Measurements from ENCODE around the gene RNF10. TPM values are rescaled to one million over a fixed set of nuclear protein-coding genes. Genes with fewer than 3 reads are reported as not detected.
"Not testable (repeated sequence)": the region's sequence is repeated elsewhere in the genome, so short reads cannot be mapped to it uniquely, and the experiment has no call there.

The RNF10 gene
- total RNA-seq, 1 experiment from 2014 or later = 79.7 TPM

DNA sequence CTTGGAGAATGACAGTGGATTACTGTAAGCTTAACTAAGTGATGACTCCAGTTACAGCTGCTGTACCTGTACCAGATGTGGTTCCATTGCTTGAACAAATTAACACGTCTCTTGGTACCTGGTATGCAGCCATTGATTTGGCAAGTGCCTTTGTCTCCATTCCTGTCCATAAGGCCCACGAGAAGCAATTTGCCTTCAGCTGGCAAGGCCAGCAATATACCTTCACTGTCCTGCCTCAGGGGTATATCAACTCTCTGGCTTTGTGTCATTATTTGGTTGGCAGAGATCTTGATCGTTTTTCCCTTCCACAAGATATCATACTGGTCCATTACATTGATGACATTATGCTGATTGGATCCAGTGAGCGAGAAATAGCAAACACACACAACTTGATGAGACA lies 76.4 kb downstream of the RNF10 start:
- H4K20me1 ChIP-seq (ENCODE audit: low read length) = no peaks in the 10 kb centered on the region
- ATAC-seq (no peak), DNase-seq (no peak)
- H3K4me2 ChIP-seq (ENCODE audit: low read length) = no peak overlapping the region
- H3K9me3 ChIP-seq (ENCODE audit: low read length) = no peaks in the 10 kb centered on the region
- no TSS peak for BruUV-seq (replicated peaks)
- no peaks in the 10 kb centered on the region for H3F3A ChIP-seq (ENCODE audit: low read length, unreplicated experiment)
- no peak overlapping the region for H3K27ac ChIP-seq (ENCODE audit: low read length)
- H3K4me1 ChIP-seq (ENCODE audit: insufficient read depth, low read length) = no peaks in the 10 kb centered on the region
- no peaks in the 10 kb centered on the region for H3K9me2 ChIP-seq (replicated peaks; ENCODE audit: low read length)
- no peaks in the 10 kb centered on the region for H3K36me3 ChIP-seq (ENCODE audit: low read depth, low read length)
- no peak overlapping the region for H3K9ac ChIP-seq (ENCODE audit: low read length)
- no peak overlapping the region for H3K4me3 ChIP-seq (ENCODE audit: low read length)
- ChIA-PET CTCF (no interaction called here), POLR2A (ENCODE audit: unreplicated experiment) (no interaction called here)
- H2AFZ ChIP-seq (ENCODE audit: low read length) = no peak overlapping the region
- no peaks in the 10 kb centered on the region for H3K79me2 ChIP-seq (ENCODE audit: low read length)
- peaks cover 8% of the 10 kb centered on the region; the same call in 1 of the 2 replicates for H3K27me3 ChIP-seq (ENCODE audit: low read length)
- TF ChIP-seq CTCF (conservative IDR thresholded peaks at IDR 0.05; ENCODE audit: low read depth, low read length) = no peak
- TF ChIP-seq EZH2phosphoT487 (IDR thresholded peaks at IDR 0.05; ENCODE audit: borderline replicate concordance, low read length) = no peak
- TF ChIP-seq EZH2 (IDR thresholded peaks at IDR 0.05; ENCODE audit: low read length, unreplicated experiment) = no peak
- intact Hi-C loops (cut with micrococcal nuclease) = no loop called here

DNA sequence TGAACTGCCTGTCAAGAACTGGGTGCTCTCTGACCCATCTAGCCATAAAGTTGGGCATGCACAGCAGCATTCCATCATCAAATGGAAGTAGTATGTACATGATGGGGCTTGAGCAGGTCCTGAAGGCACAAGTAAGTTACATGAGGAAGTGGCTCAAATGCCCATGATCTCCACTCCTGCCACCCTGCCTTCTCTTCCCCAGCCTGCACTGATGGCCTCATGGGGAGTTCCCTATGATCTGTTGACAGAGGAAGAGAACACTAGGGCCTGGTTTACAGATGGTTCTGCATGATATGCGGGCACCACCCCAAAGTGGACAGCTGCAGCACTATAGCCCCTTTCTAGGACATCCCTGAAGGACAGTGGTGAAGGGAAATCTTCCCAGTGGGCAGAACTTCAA lies 77.4 kb downstream of the RNF10 start:
- H3K4me3 ChIP-seq (ENCODE audit: low read length); BruUV-seq (replicated peaks); H3K4me2 ChIP-seq (ENCODE audit: low read length); H4K20me1 ChIP-seq (ENCODE audit: low read length); H3K9ac ChIP-seq (ENCODE audit: low read length); H3K27me3 ChIP-seq (ENCODE audit: low read length); CTCF ChIA-PET; POLR2A ChIA-PET (ENCODE audit: unreplicated experiment); DNase-seq; H3K36me3 ChIP-seq (ENCODE audit: low read depth, low read length); H3K9me2 ChIP-seq (replicated peaks; ENCODE audit: low read length); H3F3A ChIP-seq (ENCODE audit: low read length, unreplicated experiment); H3K4me1 ChIP-seq (ENCODE audit: insufficient read depth, low read length); H3K9me3 ChIP-seq (ENCODE audit: low read length); ATAC-seq; H3K79me2 ChIP-seq (ENCODE audit: low read length); intact Hi-C loops (cut with micrococcal nuclease); H2AFZ ChIP-seq (ENCODE audit: low read length); H3K27ac ChIP-seq (ENCODE audit: low read length): not testable (repeated sequence)

DNA sequence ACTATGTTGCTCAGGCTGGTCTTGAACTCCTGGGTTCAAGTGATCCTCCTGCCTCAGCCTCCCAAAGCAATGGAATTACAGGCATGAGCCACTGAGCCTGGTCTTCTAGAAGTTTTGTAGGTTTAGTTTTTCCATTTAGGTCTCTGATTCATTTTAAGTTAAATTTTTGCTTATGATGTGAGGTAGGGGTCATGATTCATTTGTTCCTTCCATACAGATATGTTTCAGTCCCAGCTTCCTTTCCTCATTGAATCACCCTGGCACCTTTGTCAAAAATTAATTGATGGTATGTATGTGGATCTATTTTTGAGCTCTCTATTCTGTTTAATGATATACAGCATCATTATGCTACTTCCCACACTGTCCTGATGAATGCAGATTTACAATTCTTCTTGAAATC lies 80.7 kb downstream of the RNF10 start:
- POLR2A ChIA-PET (ENCODE audit: unreplicated experiment) = no interaction called here
- no TSS peak for BruUV-seq (replicated peaks)

DNA sequence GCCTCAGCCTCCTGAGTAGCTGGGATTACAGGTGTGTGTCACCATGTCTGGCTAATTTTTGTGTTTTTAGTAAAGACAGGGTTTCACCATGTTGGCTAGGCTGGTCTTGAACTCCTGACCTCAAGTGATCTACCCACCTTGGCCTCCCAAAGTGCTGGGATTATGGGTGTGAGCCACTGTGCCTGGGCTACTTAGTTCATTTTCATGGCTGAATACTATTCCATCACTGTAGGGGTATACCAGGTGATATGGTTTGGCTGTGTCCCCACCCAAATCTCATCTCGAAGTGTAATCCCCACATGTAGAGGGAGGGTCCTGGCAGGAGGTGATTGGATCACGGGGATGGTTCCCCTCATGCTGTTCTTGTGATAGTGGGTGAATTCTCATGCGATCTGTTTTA lies 83.0 kb downstream of the RNF10 start:
- DNase-seq; H3F3A ChIP-seq (ENCODE audit: low read length, unreplicated experiment); CTCF ChIA-PET; ATAC-seq; H3K4me3 ChIP-seq (ENCODE audit: low read length); H3K9me3 ChIP-seq (ENCODE audit: low read length); BruUV-seq (replicated peaks); H3K36me3 ChIP-seq (ENCODE audit: low read depth, low read length); H3K27ac ChIP-seq (ENCODE audit: low read length); H3K27me3 ChIP-seq (ENCODE audit: low read length); intact Hi-C loops (cut with micrococcal nuclease); H3K79me2 ChIP-seq (ENCODE audit: low read length); H3K9ac ChIP-seq (ENCODE audit: low read length); POLR2A ChIA-PET (ENCODE audit: unreplicated experiment); H2AFZ ChIP-seq (ENCODE audit: low read length); H3K4me2 ChIP-seq (ENCODE audit: low read length); H4K20me1 ChIP-seq (ENCODE audit: low read length); H3K9me2 ChIP-seq (replicated peaks; ENCODE audit: low read length): not testable (repeated sequence)
- peaks cover 23% of the 10 kb centered on the region for H3K4me1 ChIP-seq (ENCODE audit: insufficient read depth, low read length)

More for the DNA sequence above, 80.7 kb downstream of the RNF10 start:
- Histone ChIP-seq H3K36me3 (ENCODE audit: low read depth, low read length) (no peaks in the 10 kb centered on the region), H2AFZ (ENCODE audit: low read length) (no peak overlapping the region), H3F3A (ENCODE audit: low read length, unreplicated experiment) (no peaks in the 10 kb centered on the region), H3K27ac (ENCODE audit: low read length) (no peak overlapping the region), H4K20me1 (ENCODE audit: low read length) (no peaks in the 10 kb centered on the region), H3K79me2 (ENCODE audit: low read length) (no peaks in the 10 kb centered on the region), H3K9me2 (replicated peaks; ENCODE audit: low read length) (no peaks in the 10 kb centered on the region), H3K27me3 (ENCODE audit: low read length) (peaks cover 7% of the 10 kb centered on the region; the same call in 1 of the 2 replicates), H3K9me3 (ENCODE audit: low read length) (no peaks in the 10 kb centered on the region), H3K9ac (ENCODE audit: low read length) (no peak overlapping the region), H3K4me3 (ENCODE audit: low read length) (no peak overlapping the region), H3K4me1 (ENCODE audit: insufficient read depth, low read length) (peaks cover 10% of the 10 kb centered on the region), H3K4me2 (ENCODE audit: low read length) (no peak overlapping the region)
- intact Hi-C loops (cut with micrococcal nuclease) = no loop called here
- CTCF ChIA-PET = no interaction called here
- TF ChIP-seq EZH2phosphoT487 (IDR thresholded peaks at IDR 0.05; ENCODE audit: borderline replicate concordance, low read length) = no peak
- no peak for TF ChIP-seq CTCF (conservative IDR thresholded peaks at IDR 0.05; ENCODE audit: low read depth, low read length)
- TF ChIP-seq EZH2 (IDR thresholded peaks at IDR 0.05; ENCODE audit: low read length, unreplicated experiment) = no peak
- ATAC-seq (no peak), DNase-seq (no peak)

- intact Hi-C loops (cut with micrococcal nuclease); H2AFZ ChIP-seq (ENCODE audit: low read length); H3F3A ChIP-seq (ENCODE audit: low read length, unreplicated experiment); DNase-seq; ATAC-seq; H3K27me3 ChIP-seq (ENCODE audit: low read length); H3K27ac ChIP-seq (ENCODE audit: low read length); H4K20me1 ChIP-seq (ENCODE audit: low read length); H3K4me3 ChIP-seq (ENCODE audit: low read length); H3K36me3 ChIP-seq (ENCODE audit: low read depth, low read length); H3K79me2 ChIP-seq (ENCODE audit: low read length); H3K9me2 ChIP-seq (replicated peaks; ENCODE audit: low read length); POLR2A ChIA-PET (ENCODE audit: unreplicated experiment); H3K9me3 ChIP-seq (ENCODE audit: low read length); H3K9ac ChIP-seq (ENCODE audit: low read length); CTCF ChIA-PET; H3K4me2 ChIP-seq (ENCODE audit: low read length); BruUV-seq (replicated peaks): not testable (repeated sequence)
- peaks cover 23% of the 10 kb centered on the region for H3K4me1 ChIP-seq (ENCODE audit: insufficient read depth, low read length)
Observed at GRCh38 chr12:120617767-120618166, 83.6 kb downstream of the RNF10 start.
